ENCODE measurements around the gene PTGDR2.
"Not testable (repeated sequence)": the region's sequence is repeated elsewhere in the genome, so short reads cannot be mapped to it uniquely, and the experiment has no call there.

Gene PTGDR2

DNA sequence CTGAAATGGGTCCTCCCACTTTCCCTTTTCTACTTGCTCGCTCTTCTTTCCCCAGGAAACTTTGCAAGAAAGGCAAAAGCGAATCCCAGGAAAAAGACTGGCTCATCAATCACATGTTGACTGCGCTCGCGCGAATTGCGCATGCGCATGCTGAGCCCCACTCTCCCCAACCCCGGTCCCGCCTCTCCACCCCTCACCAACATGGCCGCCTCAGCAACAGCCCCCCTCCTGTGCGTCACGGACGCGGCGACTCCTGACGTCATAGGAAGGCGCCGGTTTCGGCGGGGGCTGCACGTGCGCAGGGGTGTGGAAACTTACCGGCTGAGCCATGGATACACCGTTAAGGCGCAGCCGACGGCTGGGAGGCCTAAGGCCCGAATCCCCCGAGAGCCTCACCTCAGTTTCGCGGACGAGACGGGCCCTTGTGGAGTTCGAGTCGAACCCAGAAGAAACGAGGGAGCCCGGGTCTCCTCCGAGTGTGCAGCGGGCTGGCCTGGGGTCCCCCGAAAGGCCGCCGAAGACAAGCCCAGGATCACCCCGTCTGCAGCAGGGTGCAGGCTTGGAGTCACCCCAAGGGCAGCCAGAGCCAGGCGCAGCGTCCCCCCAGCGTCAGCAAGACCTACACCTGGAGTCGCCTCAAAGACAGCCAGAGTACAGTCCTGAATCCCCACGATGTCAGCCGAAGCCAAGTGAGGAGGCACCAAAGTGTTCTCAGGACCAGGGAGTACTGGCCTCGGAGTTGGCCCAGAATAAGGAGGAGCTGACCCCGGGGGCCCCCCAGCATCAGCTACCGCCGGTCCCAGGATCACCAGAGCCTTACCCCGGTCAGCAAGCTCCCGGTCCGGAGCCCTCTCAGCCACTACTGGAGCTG is 13.7 kb downstream of the PTGDR2 start, which contains the start of gene CCDC86:
CCDC86 (plus strand) TSS at position 317 of the 871 bp plus-strand sequence; CDS start at position 329, 12 bp downstream.
- peak; percentile 97 for DNase-seq

DNA sequence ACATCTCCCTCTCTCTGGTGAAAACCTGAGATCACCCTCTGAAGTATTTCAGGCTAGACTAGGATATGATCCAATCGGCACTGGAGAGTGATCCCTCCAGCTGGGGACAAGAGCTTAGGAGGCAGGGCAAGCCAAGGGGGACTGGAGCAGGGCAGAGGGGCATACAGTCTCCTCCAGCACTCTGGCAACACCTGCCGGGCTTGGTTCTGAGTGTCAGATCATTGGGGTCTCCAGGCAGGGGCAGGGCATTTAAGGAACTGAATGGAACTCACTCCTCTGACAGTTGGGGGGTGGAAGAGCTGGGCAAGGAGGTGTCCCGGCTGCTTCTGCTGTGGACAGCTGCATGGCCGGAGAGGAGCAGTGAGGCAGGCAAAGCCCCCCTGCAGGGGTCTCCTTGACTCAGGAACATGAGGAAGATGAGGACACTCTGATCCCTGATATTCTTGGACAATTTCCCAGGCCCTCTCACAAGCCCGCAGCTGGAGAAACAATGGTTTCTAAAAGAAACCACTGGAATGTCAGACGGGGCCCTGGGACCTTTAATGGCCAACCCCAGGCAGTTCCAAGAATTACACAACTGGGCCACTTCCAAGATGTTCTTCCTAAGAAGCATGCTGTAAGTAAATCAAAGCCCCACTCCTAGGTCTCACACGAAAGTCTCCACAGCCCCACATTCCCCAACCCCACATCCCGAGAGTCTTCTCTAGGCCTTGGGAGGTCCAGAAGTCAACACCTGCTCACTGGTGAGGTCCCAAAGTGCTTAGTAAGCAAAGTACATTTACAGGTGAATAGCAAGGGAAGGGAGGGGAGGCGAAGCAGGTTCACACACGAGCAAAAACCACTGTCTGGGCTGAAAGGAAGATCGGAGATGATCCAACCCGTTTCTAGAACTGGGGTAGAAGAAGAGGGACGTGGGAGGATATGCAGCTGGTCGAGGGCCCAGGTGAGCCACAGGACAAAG is 15.0 kb downstream of the PTGDR2 start:
- DNase-seq = no peak

DNA sequence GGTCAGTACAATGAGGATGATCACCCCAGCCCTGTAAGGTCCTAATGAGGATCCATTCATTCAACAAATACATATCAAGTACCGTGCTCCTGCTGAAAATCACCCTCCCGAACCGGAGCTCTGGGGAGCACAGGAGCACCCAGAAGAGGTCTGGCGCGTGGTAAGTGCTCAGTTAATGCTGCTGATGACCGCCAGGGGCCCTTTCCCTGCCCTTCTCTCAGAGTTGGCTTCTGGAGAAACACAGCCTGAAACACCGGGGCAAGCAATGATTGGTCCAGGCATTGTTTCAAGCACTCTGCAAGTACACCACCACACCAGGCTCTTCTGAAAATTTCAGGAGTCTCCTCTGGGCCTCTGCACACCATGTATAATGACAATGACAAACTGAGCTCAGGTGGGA is 17.6 kb downstream of the PTGDR2 start:
- DNase-seq = no peak

DNA sequence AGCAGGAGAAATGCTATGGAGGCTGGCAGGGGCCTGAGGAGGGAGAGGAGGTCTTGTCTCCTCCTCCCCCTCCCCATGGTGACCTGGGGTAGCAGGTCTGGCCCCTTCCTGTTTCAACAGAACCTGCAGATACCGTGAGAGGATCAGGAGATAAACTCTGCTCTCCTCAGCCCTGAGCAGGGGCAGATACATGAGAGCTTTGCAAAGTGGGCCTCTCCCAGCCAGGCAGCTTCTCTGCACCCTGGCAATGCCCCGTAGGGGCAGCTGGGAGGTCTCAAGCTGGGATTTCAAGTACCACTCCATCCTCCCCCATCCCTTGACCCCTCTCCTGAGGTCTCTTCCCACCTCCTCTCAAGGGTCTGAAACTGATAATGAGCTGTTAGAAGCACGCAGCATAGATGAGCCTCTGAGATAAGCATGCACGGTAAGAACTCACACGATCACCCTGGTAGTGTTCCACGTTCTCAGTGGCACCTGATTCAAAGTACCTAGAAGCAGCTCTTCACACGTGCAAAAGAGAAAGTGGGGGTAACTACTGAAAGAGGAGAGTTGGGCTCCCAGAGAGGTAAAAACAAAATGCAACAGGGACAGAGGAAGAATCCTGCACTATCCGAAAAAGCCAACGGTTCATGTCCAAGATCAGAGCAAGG is 18.8 kb downstream of the PTGDR2 start:
- DNase-seq = no peak

DNA sequence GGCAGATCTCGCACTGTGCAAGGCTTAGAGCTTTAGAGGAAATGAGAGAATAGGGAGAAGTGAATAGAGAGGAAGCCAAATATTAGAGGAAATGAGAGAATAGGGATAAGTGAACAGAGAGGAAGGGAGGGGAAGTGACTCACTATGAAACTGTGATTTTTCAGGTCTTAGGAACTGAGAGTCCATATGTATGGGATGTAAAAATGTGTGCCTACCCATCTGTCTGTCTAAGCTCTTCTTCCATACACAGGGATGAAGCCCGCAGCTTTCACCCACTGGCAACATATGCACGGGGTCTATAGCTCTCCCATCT is 20.3 kb downstream of the PTGDR2 start:
- no peak for DNase-seq

DNA sequence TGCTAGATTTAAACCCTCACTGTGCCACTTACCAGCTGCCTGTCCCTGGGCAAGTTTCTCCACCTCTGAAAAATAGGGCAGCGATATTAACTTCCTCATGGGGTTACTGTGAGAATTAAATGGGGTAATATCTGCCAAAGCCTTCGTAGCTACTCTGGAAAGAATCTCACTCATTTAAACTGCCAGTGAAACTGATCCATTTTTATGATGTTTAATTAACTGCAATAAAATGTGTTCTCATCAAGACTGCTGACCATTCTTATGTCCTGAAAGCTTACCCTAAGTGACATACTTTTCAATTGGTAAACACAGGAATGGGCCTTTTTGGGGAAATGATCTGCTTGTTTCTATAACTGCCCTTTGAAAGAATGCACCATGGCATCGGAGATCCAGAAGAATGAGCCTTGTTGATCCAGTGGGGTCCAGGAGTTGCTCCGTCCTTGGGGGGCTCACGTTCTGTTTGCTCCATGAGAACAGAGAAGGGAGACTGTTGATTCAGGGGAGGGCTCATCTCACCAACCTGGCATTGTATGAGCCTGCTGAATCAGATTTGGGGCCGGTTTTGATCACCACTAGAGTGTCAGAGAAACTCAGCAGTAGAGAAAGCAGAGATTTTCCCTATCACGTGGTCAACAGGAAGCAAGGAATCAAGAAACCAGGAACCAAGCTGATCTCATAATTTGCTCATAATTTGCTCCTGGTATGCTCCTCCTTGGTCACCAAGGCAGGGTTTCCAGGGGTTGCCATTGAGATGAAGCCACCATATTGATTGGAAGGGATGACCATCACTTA is 20.8 kb downstream of the PTGDR2 start:
- no peak for DNase-seq

DNA sequence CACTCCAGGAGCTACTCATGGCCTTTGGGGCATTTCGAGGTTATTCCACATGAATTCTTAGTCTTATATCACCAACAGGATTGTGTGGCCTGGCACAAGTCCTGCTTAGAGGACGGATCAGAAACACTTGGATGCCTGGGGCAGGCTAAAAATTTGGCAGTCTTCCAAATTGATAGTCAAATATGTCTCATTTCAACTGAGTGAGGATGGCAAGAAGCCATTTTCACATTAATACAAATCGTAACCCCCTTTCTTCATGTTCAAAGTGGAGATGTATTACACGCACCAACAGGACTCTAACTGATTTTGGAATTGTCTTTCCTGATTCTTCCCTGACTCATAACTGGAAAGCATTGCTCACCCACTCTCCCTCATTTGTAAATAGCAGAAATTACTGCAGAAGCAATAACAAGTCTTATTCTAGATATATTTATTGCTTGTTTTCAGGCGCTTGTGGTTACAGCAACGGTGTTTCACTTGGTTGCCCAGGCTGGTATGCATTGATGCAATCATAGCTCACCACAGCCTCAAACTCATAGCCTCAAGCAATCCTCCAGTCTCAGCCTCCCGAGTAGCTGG is 24.2 kb downstream of the PTGDR2 start:
- peak; percentile 79 for DNase-seq

DNA sequence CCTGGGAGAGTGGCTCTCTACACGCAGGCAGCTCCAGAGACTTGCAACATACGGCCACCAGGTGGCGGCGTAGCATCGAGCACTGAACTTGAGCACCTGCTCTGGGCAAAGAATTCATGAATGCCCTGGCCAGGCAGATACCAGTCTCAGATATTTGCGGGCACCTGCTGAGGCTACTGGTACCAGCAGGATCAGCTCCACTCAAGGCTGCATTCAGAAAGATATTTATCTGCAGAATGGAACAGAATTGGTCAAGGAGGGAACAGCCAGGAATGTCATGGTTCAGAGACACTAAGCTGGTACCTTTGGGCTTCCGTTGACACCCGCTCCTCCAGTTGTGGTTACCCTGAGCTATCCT is 24.6 kb downstream of the PTGDR2 start:
- peak; percentile 90 for DNase-seq

DNA sequence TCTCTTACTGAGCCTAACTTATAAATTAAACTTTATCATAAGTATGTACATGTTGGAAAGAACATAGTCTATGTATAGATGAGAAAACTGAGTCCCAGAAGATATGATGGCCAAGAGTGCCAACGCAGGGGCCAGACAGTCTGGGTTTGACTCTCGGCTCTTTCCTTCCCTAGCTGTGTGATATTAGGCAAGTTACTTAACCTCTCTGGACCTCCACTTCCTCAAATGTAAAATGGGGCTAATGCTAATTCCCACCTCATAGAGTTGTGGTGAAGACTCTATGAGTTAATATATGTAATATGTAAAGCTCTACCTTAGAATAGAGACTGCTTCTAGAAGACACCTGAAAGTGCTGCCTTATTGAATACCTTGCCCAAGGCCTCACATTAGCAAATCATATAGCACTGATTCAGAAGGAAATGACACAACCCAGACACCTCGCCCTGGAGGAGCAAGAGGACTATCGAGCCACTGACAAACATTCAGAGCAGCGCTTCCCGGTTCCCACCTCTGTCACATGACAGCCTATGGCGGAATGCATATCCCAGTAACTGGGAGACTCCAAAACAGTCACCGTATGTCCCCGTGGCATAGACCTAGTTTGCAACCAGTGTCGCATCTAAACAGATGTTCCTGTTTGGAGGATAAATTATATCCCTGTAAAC is 25.1 kb downstream of the PTGDR2 start:
- no peak for DNase-seq

DNA sequence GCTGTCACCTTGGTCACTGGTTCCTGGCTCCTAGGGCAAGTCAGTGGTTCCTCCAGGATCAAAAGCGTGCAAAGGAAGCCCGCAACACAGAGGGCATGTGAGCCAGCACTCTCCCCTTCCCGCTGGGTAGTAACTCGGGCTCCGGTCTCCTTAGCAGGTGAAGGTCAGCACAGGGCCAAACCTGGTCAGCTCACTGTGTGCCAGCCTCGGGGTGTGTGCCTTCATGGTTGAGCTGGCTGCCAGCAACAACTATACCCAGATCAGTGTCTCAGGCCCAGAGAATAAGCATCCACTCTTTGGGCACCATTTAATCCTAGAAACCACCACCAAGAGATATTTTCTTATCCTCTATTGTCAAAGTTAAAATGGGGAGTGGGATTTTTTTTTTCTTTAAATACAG is 30.0 kb downstream of the PTGDR2 start:
- DNase-seq = no peak

DNA sequence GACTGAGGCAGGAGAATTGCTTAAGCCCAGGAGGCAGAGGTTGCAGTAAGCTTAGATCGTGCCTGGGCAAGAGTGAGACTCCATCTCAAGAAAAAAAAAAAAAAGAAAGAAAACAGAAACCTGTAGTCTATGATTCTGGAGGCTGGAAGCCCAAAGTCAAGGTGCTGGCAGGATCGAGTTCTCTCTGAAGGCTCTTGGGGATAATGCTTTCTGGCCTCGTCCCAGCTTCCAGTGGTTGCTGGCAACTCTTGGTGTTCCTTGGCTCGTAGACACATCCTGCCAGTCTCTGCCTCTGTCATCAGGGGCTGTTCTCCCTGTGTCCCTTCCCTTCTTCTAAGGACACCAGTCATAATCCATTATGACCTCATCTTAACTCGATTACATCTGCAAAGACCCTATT is 30.6 kb downstream of the PTGDR2 start:
- DNase-seq = no peak

DNA sequence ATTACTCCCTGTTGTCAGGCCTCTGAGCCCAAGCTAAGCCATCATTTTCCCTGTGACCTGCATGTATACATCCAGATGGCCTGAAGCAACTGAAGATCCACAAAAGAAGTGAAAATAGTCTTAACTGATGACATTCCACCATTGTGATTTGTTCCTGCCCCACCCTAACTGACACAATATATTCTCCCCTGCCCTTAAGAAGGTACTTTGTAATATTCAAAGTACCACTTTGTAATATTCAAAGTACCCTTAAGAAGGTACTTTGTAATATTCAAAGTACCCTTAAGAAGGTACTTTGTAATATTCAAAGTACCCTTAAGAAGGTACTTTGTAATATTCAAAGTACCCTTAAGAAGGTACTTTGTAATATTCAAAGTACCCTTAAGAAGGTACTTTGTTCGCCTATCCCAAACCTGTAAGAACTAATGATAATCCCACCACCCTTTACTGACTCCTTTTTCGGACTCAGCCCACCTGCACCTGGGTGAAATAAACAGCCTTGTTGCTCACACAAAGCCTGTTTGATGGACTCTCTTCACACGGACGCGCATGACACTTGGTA is 31.9 kb downstream of the PTGDR2 start:
- not testable (repeated sequence) for DNase-seq

DNA sequence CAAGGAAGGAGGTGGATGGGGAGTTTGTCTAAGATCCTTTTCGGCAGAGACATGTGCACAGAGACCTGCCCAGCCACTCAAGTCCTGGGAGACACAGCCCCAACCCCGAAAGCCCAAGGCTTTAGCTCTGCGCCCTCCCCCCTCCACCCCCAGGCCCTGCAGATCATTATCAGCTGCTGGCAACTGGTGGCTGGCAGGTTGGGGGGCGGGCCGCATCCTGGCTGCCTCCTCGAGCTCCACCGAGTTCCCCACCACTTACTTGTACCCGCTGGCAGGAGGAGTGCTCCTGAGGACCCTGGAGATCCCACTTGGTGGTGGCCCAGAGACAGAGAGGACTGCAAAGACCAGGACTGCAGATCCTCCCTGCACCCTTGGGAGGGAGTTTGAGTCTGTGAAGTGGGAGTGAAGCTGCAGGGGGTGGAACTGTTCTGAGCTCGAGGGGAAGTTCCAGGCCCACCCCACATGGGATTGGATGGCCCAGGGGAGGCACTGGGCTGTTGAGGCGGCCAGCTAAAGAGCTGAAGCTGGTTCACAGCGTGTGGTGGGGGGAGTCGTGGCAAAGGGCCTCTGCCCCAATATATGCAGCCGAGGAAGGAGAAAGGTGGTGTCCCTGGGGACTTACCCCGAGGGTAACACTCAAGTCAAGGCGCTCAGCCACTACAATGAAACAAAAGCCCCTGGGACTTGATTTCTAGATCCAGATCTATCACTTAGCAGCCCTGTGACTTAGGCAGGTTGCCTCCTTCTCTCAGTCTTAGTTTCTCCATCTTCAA is 33.7 kb downstream of the PTGDR2 start:
- no peak for DNase-seq

DNA sequence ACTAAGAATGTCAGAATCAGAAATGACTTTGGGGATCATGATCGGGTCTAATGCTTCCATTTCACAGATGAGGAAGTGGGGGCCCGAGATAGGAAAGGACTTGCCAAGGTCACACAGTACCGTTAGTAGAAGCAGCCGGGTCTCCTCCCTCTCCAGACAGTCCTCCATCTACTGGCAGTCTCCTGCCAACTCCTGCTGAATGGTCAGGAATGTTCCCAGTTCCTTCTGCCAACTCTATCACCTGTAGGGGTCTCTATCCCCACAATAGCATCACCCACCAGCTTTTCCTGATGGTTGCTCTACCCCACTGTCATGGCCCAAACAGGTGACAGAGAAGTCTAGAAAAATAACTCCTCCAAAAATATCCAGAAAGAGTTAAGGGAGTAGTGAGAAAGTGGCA is 37.7 kb downstream of the PTGDR2 start:
- no peak for DNase-seq

DNA sequence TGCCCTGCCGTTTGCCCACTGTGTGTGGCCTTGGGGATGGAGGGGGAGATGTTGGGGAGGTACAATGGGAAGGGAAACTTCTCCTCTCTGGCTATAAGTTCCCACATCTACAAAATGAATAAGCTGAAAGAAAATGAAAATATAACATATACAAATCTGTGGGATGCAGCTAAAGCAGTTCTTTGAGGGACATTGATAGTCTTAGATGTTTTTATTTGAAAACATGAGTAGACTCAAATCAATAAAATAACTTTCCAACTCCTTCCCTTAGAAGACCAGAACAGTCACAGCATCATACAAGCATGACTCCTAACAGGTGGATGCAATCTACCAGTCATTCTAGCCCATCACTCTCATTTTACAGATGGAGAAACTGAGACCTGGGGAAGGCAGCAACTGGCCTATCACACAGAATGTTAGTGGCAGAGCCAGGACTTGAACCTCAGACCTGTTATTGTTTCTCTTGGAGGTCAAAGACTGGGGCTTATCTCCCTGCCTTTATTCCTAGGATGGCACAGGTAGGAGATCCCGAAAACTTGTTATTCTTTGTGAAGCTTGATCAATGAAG is 39.1 kb downstream of the PTGDR2 start:
- no peak for DNase-seq

DNA sequence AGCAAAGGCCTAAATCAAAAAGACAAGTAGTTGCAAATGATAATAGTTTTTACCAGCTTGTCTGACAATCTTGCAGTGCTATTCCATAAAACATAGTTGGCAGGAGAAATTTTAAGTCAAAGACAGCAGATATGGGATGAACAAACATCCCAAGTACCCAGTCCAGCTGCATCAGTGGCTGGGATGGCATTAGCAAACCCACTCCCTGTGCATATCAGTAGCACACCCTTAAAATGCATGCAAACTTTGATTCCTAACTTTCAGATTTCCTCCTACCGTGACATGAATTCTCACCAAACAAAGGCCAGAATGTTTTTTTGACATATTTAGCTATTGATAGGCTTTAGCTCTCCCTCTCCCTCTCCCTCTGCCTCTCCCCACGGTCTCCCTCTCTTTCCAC is 41.6 kb downstream of the PTGDR2 start:
- no peak for DNase-seq

DNA sequence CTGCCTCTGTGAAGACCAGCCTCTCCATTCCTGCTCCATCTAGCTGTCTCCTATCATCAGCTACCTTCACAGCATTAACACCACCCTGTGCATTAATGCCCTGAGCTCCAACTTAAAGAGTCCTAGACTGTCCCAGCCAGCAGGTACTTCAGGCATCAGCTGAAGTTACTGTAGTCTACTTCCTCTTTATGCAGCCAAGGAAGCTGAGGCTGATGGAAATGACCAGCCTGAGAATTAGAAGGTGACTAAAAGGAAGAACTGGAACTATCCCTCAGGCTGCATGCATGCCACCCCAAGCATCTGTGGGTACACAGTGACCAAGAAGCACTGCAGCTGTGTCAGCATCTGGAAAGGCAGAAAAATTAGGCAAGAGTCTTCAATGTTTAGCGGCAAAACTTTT is 42.4 kb downstream of the PTGDR2 start:
- DNase-seq = no peak

DNA sequence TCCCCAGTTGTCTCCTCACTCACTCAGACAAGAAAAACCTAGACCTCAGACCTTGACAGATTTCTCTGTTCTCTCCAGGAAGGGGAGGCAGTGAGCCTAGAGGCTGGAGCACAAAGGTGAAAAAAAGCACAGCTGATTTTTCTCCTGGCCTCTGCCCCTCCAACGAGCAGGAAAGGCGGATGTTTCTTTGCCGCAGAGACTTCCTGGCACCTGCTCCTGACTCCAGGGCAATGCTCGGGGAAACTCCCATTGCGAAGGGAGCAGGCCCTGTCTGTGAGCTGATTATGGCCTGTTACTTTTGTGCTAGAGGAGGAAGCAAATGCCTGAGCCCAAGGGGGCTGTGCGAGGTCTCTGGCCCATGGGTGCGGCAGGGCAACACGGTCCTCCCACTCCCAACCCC is 45.2 kb downstream of the PTGDR2 start:
- peak; percentile 32 for DNase-seq

DNA sequence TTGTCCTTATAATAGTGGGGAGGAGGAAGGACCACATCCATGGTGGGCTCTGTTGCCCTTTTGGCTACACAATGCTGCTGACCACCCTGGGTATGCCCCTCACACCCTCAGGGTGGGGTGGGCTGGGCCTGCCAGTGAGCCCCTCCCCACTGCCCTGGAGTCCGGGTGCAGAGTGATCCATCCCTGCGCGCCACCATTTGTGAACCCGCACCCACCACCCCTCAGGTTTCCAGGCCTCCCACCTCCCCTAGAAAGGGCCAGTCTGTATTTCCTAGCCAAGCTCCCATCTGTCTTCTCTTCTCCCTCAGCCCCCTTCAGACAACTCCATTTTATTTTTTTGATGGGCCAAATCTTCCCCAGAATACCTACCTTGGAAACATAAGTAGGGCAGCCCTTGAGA is 45.6 kb downstream of the PTGDR2 start:
- no peak for DNase-seq

DNA sequence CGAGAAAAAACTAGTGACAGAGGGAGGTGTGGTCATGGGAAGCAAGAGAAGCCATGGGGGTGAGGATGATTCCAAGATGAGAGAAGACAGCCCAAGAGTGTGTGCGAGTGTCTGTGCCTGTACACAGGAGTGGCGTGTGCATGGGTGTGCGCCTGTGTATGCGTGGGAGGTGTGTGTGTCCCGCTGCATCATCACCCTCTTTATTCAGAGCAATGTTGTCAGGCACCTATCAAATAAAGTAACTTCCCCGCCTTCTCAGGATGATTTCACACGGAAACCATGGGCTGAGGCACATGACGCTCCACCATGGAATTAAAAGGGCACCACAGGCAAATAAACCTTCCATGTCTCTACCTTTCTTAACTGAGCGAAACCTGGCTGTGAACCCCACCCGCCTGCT is 46.1 kb downstream of the PTGDR2 start:
- DNase-seq = no peak

Measured in NCI-H69 (cell line).